SJCRH30 (cell line): Measurements from ENCODE around the gene HCAR3. TPM values are rescaled to one million over a fixed set of nuclear protein-coding genes. Genes with fewer than 3 reads are reported as not detected.

ENCODE experiments used
- DNase-seq, 2 experiments: peaks; one replicate each; pipeline ENCODE4 v3.0.0-alpha.2; 2015 to 2020
- H3K27ac ChIP-seq: fragments of 250-450 bp; sonication (Bioruptor Pico); 2 replicates; pipeline ENCODE4 v1.5.1; 2020; ENCODE audit warnings: mild to moderate bottlenecking, moderate library complexity
- H3K27me3 ChIP-seq: fragments of 250-450 bp; sonication (Bioruptor Pico); 2 replicates; pipeline ENCODE4 v1.5.1; 2020; ENCODE audit warnings: mild to moderate bottlenecking, moderate library complexity
- H3K36me3 ChIP-seq: fragments of 250-450 bp; sonication (Bioruptor Pico); 2 replicates; pipeline ENCODE4 v1.5.1; 2020; ENCODE audit warnings: mild to moderate bottlenecking, moderate library complexity
- H3K4me1 ChIP-seq: fragments of 250-450 bp; sonication (Bioruptor Pico); 2 replicates; pipeline ENCODE4 v1.5.1; 2020; ENCODE audit warnings: mild to moderate bottlenecking, moderate library complexity
- H3K4me3 ChIP-seq: fragments of 250-450 bp; sonication (Bioruptor Pico); 2 replicates; pipeline ENCODE4 v1.5.1; 2020; ENCODE audit warnings: mild to moderate bottlenecking, moderate library complexity
- H3K9me3 ChIP-seq: fragments of 250-450 bp; sonication (Bioruptor Pico); replicated peaks from 2 replicates; pipeline ENCODE4 v1.5.1; 2020; ENCODE audit warnings: mild to moderate bottlenecking, moderate library complexity
- total RNA-seq: library from RNA; depleted of rRNA; stranded (reverse); fragments of >200 nt; shearing (Covaris generic); gene quantifications from 2 replicates; pipeline ENCODE4 v1.2.3, GENCODE V29; 2014; rRNA removed

The HCAR3 gene
- total RNA-seq, 1 experiment from 2014 or later = not detected

GRCh38 chr12:122665349-122665748, 51.3 kb downstream of the HCAR3 start:
- no peaks in the 10 kb centered on the region for H3K27me3 ChIP-seq
- H3K4me1 ChIP-seq = no peaks in the 10 kb centered on the region
- no peaks in the 10 kb centered on the region for H3K36me3 ChIP-seq
- DNase-seq = no peak
- no peak overlapping the region for H3K27ac ChIP-seq
- no peak overlapping the region for H3K4me3 ChIP-seq
- no peaks in the 10 kb centered on the region for H3K9me3 ChIP-seq

Other genes with a start within 250 kb of the HCAR3 start
- gene ZCCHC8, start 215.9 kb downstream of the HCAR3 start, total RNA-seq = 20.3 and 25.2 TPM in 2 replicates
- gene RSRC2, start 189.9 kb downstream of the HCAR3 start, total RNA-seq = 66.3 and 88.0 TPM in 2 replicates
- gene KNTC1, start 189.6 kb downstream of the HCAR3 start, total RNA-seq = 63.3 and 75.4 TPM in 2 replicates
- not detected in 2 replicates for gene HCAR2, start 13.5 kb downstream of the HCAR3 start, total RNA-seq
- gene HCAR1, start 14.0 kb upstream of the HCAR3 start, total RNA-seq = not detected in 2 replicates
- gene DENR, start 36.0 kb upstream of the HCAR3 start, total RNA-seq = 77.2 and 82.5 TPM in 2 replicates
- 0.18 and 0.38 TPM in 2 replicates for gene CCDC62, start 57.8 kb upstream of the HCAR3 start, total RNA-seq
- gene HIP1R, start 118.6 kb upstream of the HCAR3 start, total RNA-seq = 6.5 and 9.8 TPM in 2 replicates
- gene VPS37B, start 179.3 kb upstream of the HCAR3 start, total RNA-seq = 33.2 and 34.2 TPM in 2 replicates
- 5.9 and 7.1 TPM in 2 replicates for gene ABCB9, start 249.7 kb upstream of the HCAR3 start, total RNA-seq